DOHH2 (cell line): ENCODE data around the gene ARHGEF12.

Experiments
- CTCF ChIP-seq: fragments of 200-600 bp; sonication (generic); IDR thresholded peaks from one replicate; pipeline ENCODE4 v1.5.1; 2014; ENCODE audit warnings: antibody characterized with exemption, mild to moderate bottlenecking, low read depth, low read length; ENCODE audit not compliant: poor library complexity, severe bottlenecking
- EZH2phosphoT487 ChIP-seq: fragments of 200-600 bp; sonication (generic); IDR thresholded peaks from 2 replicates; pipeline ENCODE4 v1.6.1; 2017; ENCODE audit warnings: borderline replicate concordance, mild to moderate bottlenecking, antibody characterized with exemption, low read length, moderate library complexity, mixed read lengths

DNA sequence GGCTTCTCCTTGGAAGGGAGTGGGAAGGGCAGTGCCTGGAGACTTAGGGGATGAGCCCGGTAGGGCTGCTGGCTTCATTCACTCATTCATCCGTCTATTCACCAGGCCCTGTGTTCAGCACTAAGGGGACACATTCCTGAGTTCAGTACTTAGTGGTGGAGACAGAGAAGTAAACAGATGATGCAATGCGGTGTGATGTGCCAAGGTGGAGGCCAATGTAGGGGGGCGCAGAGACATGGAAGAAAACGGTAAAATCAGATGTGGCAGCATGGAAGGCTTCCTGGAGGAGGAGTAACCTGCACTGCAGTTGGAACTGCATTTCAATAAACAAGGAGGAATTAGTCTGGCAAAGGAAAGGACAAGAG, 196.6 kb downstream of the ARHGEF12 start:
- TF ChIP-seq CTCF (no peak), EZH2phosphoT487 (no peak)
